Measurements from ENCODE around the gene TMA7B.

DNA sequence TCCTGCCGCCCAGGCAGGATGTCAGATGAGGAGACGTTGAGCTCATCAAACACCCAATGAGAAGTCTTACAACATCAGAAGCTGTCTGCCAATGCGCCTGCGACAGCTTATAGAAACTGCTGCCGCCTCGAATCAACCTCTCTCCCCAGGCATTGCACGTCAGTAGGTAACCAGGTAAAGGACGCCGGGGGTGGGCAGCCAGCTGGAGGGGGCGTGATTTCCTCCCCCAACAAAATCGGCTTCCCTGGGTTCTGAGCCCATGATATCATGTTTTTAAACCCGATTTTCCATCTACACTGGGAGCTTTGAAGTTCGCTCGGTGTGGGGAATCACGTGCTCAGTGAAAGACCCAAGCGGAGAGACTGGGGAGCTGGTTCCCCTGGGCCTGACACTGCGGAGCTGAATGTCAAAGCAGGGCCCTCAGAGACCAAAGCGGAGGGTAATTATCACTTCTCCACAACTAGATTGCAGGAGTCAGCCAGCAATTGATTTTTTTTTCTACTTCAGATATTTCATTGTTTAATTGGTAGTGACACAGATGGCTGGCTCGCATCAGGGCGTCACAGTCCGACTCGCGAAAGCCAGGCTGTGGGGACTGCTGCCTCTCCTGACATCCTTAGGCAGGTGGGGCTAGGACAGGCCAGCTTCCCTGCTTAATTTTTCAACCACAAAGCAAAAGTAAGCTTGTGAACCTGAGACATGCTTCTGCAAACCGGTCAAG is 49.9 kb downstream of the TMA7B start:
- TF ChIP-seq, protein P1, sequence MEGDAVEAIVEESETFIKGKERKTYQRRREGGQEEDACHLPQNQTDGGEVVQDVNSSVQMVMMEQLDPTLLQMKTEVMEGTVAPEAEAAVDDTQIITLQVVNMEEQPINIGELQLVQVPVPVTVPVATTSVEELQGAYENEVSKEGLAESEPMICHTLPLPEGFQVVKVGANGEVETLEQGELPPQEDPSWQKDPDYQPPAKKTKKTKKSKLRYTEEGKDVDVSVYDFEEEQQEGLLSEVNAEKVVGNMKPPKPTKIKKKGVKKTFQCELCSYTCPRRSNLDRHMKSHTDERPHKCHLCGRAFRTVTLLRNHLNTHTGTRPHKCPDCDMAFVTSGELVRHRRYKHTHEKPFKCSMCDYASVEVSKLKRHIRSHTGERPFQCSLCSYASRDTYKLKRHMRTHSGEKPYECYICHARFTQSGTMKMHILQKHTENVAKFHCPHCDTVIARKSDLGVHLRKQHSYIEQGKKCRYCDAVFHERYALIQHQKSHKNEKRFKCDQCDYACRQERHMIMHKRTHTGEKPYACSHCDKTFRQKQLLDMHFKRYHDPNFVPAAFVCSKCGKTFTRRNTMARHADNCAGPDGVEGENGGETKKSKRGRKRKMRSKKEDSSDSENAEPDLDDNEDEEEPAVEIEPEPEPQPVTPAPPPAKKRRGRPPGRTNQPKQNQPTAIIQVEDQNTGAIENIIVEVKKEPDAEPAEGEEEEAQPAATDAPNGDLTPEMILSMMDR (IDR thresholded peaks at IDR 0.05) = no peak
- TF ChIP-seq EZH2 (IDR thresholded peaks at IDR 0.05; ENCODE audit: borderline replicate concordance, insufficient read depth, low read depth, low read length, poor library complexity, severe bottlenecking) = no peak

All from B cell (primary cell).